DOHH2 (cell line): ENCODE results near the gene ACP2.

Experiments
- CTCF ChIP-seq: fragments of 200-600 bp; sonication (generic); IDR thresholded peaks from one replicate; pipeline ENCODE4 v1.5.1; 2014; ENCODE audit warnings: antibody characterized with exemption, mild to moderate bottlenecking, low read depth, low read length; ENCODE audit not compliant: poor library complexity, severe bottlenecking
- EZH2phosphoT487 ChIP-seq: fragments of 200-600 bp; sonication (generic); IDR thresholded peaks from 2 replicates; pipeline ENCODE4 v1.6.1; 2017; ENCODE audit warnings: borderline replicate concordance, mild to moderate bottlenecking, antibody characterized with exemption, low read length, moderate library complexity, mixed read lengths

GRCh38 chr11:47243454-47243853 is 5.2 kb downstream of the ACP2 start:
- TF ChIP-seq CTCF (no peak), EZH2phosphoT487 (no peak)
